Immature natural killer cell (primary cell): ENCODE data around the gene FARP2. TPM values are rescaled to one million over a fixed set of nuclear protein-coding genes. Genes with fewer than 3 reads are reported as not detected.
"Not testable (repeated sequence)": the region's sequence is repeated elsewhere in the genome, so short reads cannot be mapped to it uniquely, and the experiment has no call there.

Experiments
- DNase-seq, 3 donors: peaks; one replicate each; pipeline ENCODE4 v3.0.0; 2022; ENCODE audit warnings: mixed read lengths in 1 of 3
- H3K27ac Mint-ChIP-seq, 6 donors: one replicate each; pipeline ENCODE4 v1.8.0; 2020; ENCODE audit warnings: mixed read lengths in 6 of 6, mild to moderate bottlenecking in 5 of 6, inconsistent platforms in 4 of 6, moderate library complexity in 3 of 6
- H3K27me3 Mint-ChIP-seq, 3 donors: one replicate each; pipeline ENCODE4 v1.8.0; 2020 to 2021; ENCODE audit warnings: low read depth in 3 of 3, mild to moderate bottlenecking in 3 of 3, mixed read lengths in 3 of 3, moderate library complexity in 3 of 3, inconsistent platforms in 1 of 3
- H3K36me3 Mint-ChIP-seq, 3 donors: one replicate each; pipeline ENCODE4 v1.8.0; 2020; ENCODE audit warnings: mixed read lengths in 3 of 3, inconsistent platforms in 2 of 3, mild to moderate bottlenecking in 2 of 3
- H3K4me1 Mint-ChIP-seq, 2 donors: one replicate each; pipeline ENCODE4 v1.8.0; 2020; ENCODE audit warnings: inconsistent platforms in 2 of 2, mild to moderate bottlenecking in 2 of 2, mixed read lengths in 2 of 2, moderate library complexity in 1 of 2
- H3K4me3 Mint-ChIP-seq, 5 donors: one replicate each; pipeline ENCODE4 v1.8.0; 2020; ENCODE audit warnings: mild to moderate bottlenecking in 5 of 5, mixed read lengths in 5 of 5, inconsistent platforms in 3 of 5, moderate library complexity in 3 of 5
- H3K9me3 Mint-ChIP-seq, 6 donors: one replicate each; pipeline ENCODE4 v1.8.0; 2020; ENCODE audit warnings: mild to moderate bottlenecking in 6 of 6, mixed read lengths in 6 of 6, inconsistent platforms in 4 of 6, moderate library complexity in 3 of 6
- polyA plus RNA-seq, 3 donors: library from polyadenylated mRNA; unstranded; fragments of 300-500 nt; fragmentation: Illumina TruSeq; gene quantifications; one replicate each; pipeline ENCODE4 v1.2.3, GENCODE V29; 2021

FARP2 gene
- polyA plus RNA-seq, 3 donors from 2014 or later: 5.3 to 8.3 (median 8.2) TPM

GRCh38 chr2:241385450-241385849 is 29.4 kb downstream of the FARP2 start:
- H3K4me1 Mint-ChIP-seq, H3K27ac Mint-ChIP-seq, DNase-seq, H3K4me3 Mint-ChIP-seq, H3K27me3 Mint-ChIP-seq, H3K9me3 Mint-ChIP-seq, H3K36me3 Mint-ChIP-seq: not testable (repeated sequence)

- Mint-ChIP-seq H3K4me3 (no peak overlapping the region), H3K9me3 (no peaks in the 10 kb centered on the region), H3K27me3 (peaks cover 2 to 4% (median 3%) of the 10 kb centered on the region in 3 donors), H3K36me3 (peaks cover 0 to 3% (median 3%) of the 10 kb centered on the region in 3 donors), H3K4me1 (peaks cover 6% of the 10 kb centered on the region in 2 donors), H3K27ac (no peak overlapping the region)
- DNase-seq: no peak
Measured at GRCh38 chr2:241386519-241386918, 30.4 kb downstream of the FARP2 start.

GRCh38 chr2:241389697-241390096 is 33.6 kb downstream of the FARP2 start:
- no peaks in the 10 kb centered on the region for H3K4me1 Mint-ChIP-seq
- H3K27ac Mint-ChIP-seq: no peak overlapping the region
- no peak for DNase-seq
- peaks cover 0 to 4% (median 0%) of the 10 kb centered on the region in 3 donors for H3K36me3 Mint-ChIP-seq
- no peak overlapping the region for H3K4me3 Mint-ChIP-seq
- H3K27me3 Mint-ChIP-seq: peaks cover 0 to 2% (median 0%) of the 10 kb centered on the region in 3 donors
- no peaks in the 10 kb centered on the region for H3K9me3 Mint-ChIP-seq

GRCh38 chr2:241390301-241391206 is 34.5 kb downstream of the FARP2 start:
- Mint-ChIP-seq H3K4me1 (no peaks in the 10 kb centered on the region), H3K36me3 (peaks cover 0 to 6% (median 2%) of the 10 kb centered on the region in 3 donors), H3K4me3 (no peak overlapping the region), H3K27ac (peak overlapping the region in 1 of 6 donors; percentile 11), H3K27me3 (peaks cover 0 to 2% (median 0%) of the 10 kb centered on the region in 3 donors), H3K9me3 (no peaks in the 10 kb centered on the region)
- DNase-seq: no peak

GRCh38 chr2:241391892-241392665 is 36.0 kb downstream of the FARP2 start:
- H3K27me3 Mint-ChIP-seq: no peaks in the 10 kb centered on the region
- H3K36me3 Mint-ChIP-seq: peaks cover 0 to 4% (median 4%) of the 10 kb centered on the region in 3 donors
- no peak overlapping the region for H3K4me3 Mint-ChIP-seq
- H3K9me3 Mint-ChIP-seq: no peaks in the 10 kb centered on the region
- DNase-seq: peak; percentile 4 to 5 (median 5)
- no peaks in the 10 kb centered on the region for H3K4me1 Mint-ChIP-seq
- H3K27ac Mint-ChIP-seq: no peak overlapping the region

- H3K27ac Mint-ChIP-seq, H3K4me1 Mint-ChIP-seq: not testable (repeated sequence)
Measured at GRCh38 chr2:241392753-241393152, 36.7 kb downstream of the FARP2 start.

GRCh38 chr2:241393524-241394196 is 37.6 kb downstream of the FARP2 start:
- peaks cover 0 to 4% (median 3%) of the 10 kb centered on the region in 3 donors for H3K36me3 Mint-ChIP-seq
- H3K27ac Mint-ChIP-seq: no peak overlapping the region
- no peaks in the 10 kb centered on the region for H3K9me3 Mint-ChIP-seq
- DNase-seq: no peak
- no peaks in the 10 kb centered on the region for H3K4me1 Mint-ChIP-seq
- H3K4me3 Mint-ChIP-seq: no peak overlapping the region
- no peaks in the 10 kb centered on the region for H3K27me3 Mint-ChIP-seq

More at GRCh38 chr2:241392753-241393152, 36.7 kb downstream of the FARP2 start:
- not testable (repeated sequence) for DNase-seq, H3K27me3 Mint-ChIP-seq, H3K9me3 Mint-ChIP-seq, H3K4me3 Mint-ChIP-seq, H3K36me3 Mint-ChIP-seq

GRCh38 chr2:241396809-241397208 is 40.7 kb downstream of the FARP2 start:
- H3K9me3 Mint-ChIP-seq: not testable (repeated sequence)

GRCh38 chr2:241399941-241400922 is 44.1 kb downstream of the FARP2 start:
- H3K36me3 Mint-ChIP-seq: peaks cover 0 to 4% (median 0%) of the 10 kb centered on the region in 3 donors
- H3K27me3 Mint-ChIP-seq: peaks cover 0 to 3% (median 0%) of the 10 kb centered on the region in 3 donors
- H3K27ac Mint-ChIP-seq: peak overlapping the region in 1 of 6 donors; percentile 48
- DNase-seq: no peak
- H3K4me1 Mint-ChIP-seq: no peaks in the 10 kb centered on the region
- H3K4me3 Mint-ChIP-seq: no peak overlapping the region
- no peaks in the 10 kb centered on the region for H3K9me3 Mint-ChIP-seq

More at GRCh38 chr2:241396809-241397208, 40.7 kb downstream of the FARP2 start:
- not testable (repeated sequence) for H3K36me3 Mint-ChIP-seq, H3K4me3 Mint-ChIP-seq, H3K27me3 Mint-ChIP-seq, H3K4me1 Mint-ChIP-seq, DNase-seq, H3K27ac Mint-ChIP-seq

- H3K4me1 Mint-ChIP-seq: no peaks in the 10 kb centered on the region
- H3K27ac Mint-ChIP-seq: no peak overlapping the region
- no peak overlapping the region for H3K4me3 Mint-ChIP-seq
- H3K27me3 Mint-ChIP-seq: peaks cover 0 to 2% (median 0%) of the 10 kb centered on the region in 3 donors
- no peak for DNase-seq
- H3K36me3 Mint-ChIP-seq: peaks cover 16 to 26% (median 16%) of the 10 kb centered on the region in 3 donors
- no peaks in the 10 kb centered on the region for H3K9me3 Mint-ChIP-seq
Measured at GRCh38 chr2:241408849-241409248, 52.8 kb downstream of the FARP2 start.

GRCh38 chr2:241410739-241411176 is 54.7 kb downstream of the FARP2 start:
- H3K27ac Mint-ChIP-seq: no peak overlapping the region
- peaks cover 20 to 40% (median 27%) of the 10 kb centered on the region in 3 donors for H3K36me3 Mint-ChIP-seq
- H3K27me3 Mint-ChIP-seq: peaks cover 0 to 2% (median 0%) of the 10 kb centered on the region in 3 donors
- no peak overlapping the region for H3K4me3 Mint-ChIP-seq
- H3K4me1 Mint-ChIP-seq: no peaks in the 10 kb centered on the region
- no peaks in the 10 kb centered on the region for H3K9me3 Mint-ChIP-seq
- no peak for DNase-seq

GRCh38 chr2:241412144-241412543 is 56.1 kb downstream of the FARP2 start:
- H3K27ac Mint-ChIP-seq: no peak overlapping the region
- no peaks in the 10 kb centered on the region for H3K4me1 Mint-ChIP-seq
- H3K36me3 Mint-ChIP-seq: peaks cover 23 to 47% (median 36%) of the 10 kb centered on the region in 3 donors
- no peak overlapping the region for H3K4me3 Mint-ChIP-seq
- H3K9me3 Mint-ChIP-seq: no peaks in the 10 kb centered on the region
- H3K27me3 Mint-ChIP-seq: peaks cover 0 to 2% (median 0%) of the 10 kb centered on the region in 3 donors
- no peak for DNase-seq
